GM21390 (cell line): ENCODE results near the gene ANGPTL4.
"Not testable (repeated sequence)": the region's sequence is repeated elsewhere in the genome, so short reads cannot be mapped to it uniquely, and the experiment has no call there.

Experiments used
- ATAC-seq: cut with Tn5 transposase; IDR thresholded peaks from one replicate; pipeline ENCODE4 v1.9.1; 2021; ENCODE audit not compliant: unreplicated experiment

ANGPTL4 gene

GRCh38 chr19:8363803-8364771 lies at the start of gene ANGPTL4:
Gene ANGPTL4 (plus strand): TSS chr19:8364155. CDS start chr19:8364322, 167 bp downstream.
- no peak for ATAC-seq

- ATAC-seq: not testable (repeated sequence)
Observed at GRCh38 chr19:8314981-8315640, 48.8 kb upstream of the ANGPTL4 start.

GRCh38 chr19:8316351-8317125 lies 47.4 kb upstream of the ANGPTL4 start:
- no peak for ATAC-seq

GRCh38 chr19:8318835-8319234 lies 45.1 kb upstream of the ANGPTL4 start:
- ATAC-seq: not testable (repeated sequence)

GRCh38 chr19:8319807-8320520 lies 44.0 kb upstream of the ANGPTL4 start:
- ATAC-seq: no peak

GRCh38 chr19:8320564-8321066 lies 43.3 kb upstream of the ANGPTL4 start:
- no peak for ATAC-seq

GRCh38 chr19:8321067-8321985 lies 42.6 kb upstream of the ANGPTL4 start, which contains the start of the genes NDUFA7 and RPS28:
Gene NDUFA7 (minus strand): TSS chr19:8321375. CDS start chr19:8321358, 17 bp downstream.
Gene RPS28 (plus strand): TSS chr19:8321496. CDS start chr19:8321531, 35 bp downstream.
- ATAC-seq: peak; percentile 86

GRCh38 chr19:8321986-8322637 lies 41.8 kb upstream of the ANGPTL4 start:
- ATAC-seq: no peak

- no peak for ATAC-seq
Observed at GRCh38 chr19:8322638-8322997, 41.3 kb upstream of the ANGPTL4 start.

- ATAC-seq: no peak
Observed at GRCh38 chr19:8323781-8324185, 40.2 kb upstream of the ANGPTL4 start.

- ATAC-seq: no peak
Observed at GRCh38 chr19:8324186-8325050, 39.5 kb upstream of the ANGPTL4 start.

GRCh38 chr19:8325454-8325853 lies 38.5 kb upstream of the ANGPTL4 start:
- ATAC-seq: no peak

- no peak for ATAC-seq
Observed at GRCh38 chr19:8329996-8330395, 34.0 kb upstream of the ANGPTL4 start.

- ATAC-seq: no peak
Observed at GRCh38 chr19:8331263-8331845, 32.6 kb upstream of the ANGPTL4 start.

GRCh38 chr19:8332976-8333766 lies 30.8 kb upstream of the ANGPTL4 start:
- ATAC-seq: no peak

- ATAC-seq: no peak
Observed at GRCh38 chr19:8333767-8334457, 30.0 kb upstream of the ANGPTL4 start.
